ENCODE measurements around the gene RNF41.
"Not testable (repeated sequence)": the region's sequence is repeated elsewhere in the genome, so short reads cannot be mapped to it uniquely, and the experiment has no call there.

The RNF41 gene

DNA sequence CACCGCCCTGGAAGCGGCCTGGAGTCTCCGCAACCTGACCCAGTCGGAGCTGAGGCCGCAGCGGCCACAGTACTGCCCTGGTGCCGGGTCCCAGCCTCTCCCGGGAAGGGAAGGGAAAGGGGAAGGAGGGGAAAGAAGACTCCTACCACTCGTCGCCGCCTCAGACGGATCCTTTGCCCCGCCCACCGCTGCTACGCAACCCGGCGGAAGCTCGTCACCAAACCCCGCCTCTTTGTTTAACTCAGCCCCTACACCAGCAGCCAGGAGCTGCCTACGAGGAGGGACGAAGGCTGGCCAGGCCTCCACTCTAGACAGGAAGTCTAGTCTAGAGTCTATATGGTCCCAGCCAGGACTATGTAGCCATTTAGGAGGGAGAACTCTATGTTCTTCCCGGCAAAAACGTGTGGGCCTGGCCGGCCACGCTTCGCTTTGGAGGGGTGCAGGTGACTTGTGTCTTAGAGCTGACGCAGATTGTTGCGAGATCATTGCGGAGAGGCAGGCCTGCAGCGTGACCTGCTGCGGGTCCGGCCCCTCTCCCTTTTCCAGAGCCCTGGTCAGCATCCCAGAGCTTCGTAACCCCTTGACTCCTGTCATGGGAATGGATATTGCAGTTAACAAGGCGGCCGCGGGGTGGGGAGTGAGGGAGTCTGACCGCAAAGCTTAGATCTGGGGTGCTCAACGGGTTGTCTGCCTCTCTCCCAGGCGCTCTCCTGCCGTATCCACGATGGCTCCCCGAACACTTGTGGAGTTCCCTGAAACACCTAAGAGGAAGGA lies at the start of gene RNF41:
Gene RNF41, minus strand, starts transcription at position 166 of the 774 bp plus-strand sequence. CDS start 7,875 bp downstream, outside the sequence.
- TF ChIP-seq ZFP3 (CRISPR knock-in tag; IDR thresholded peaks at IDR 0.05) (peak; percentile 75), ISL1 (CRISPR knock-in tag; IDR thresholded peaks at IDR 0.05) (no peak), GLIS3 (CRISPR knock-in tag; IDR thresholded peaks at IDR 0.05) (0 out of 2 replicates have a peak, but pooled peaks have one; percentile 17), ZNF70 (CRISPR knock-in tag; IDR thresholded peaks at IDR 0.05) (peak; percentile 95)
- TF ChIP-seq, protein P1, sequence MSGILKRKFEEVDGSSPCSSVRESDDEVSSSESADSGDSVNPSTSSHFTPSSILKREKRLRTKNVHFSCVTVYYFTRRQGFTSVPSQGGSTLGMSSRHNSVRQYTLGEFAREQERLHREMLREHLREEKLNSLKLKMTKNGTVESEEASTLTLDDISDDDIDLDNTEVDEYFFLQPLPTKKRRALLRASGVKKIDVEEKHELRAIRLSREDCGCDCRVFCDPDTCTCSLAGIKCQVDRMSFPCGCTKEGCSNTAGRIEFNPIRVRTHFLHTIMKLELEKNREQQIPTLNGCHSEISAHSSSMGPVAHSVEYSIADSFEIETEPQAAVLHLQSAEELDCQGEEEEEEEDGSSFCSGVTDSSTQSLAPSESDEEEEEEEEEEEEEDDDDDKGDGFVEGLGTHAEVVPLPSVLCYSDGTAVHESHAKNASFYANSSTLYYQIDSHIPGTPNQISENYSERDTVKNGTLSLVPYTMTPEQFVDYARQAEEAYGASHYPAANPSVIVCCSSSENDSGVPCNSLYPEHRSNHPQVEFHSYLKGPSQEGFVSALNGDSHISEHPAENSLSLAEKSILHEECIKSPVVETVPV (CRISPR knock-in tag; IDR thresholded peaks at IDR 0.05): no peak
- ATAC-seq: peak; percentile 81

DNA sequence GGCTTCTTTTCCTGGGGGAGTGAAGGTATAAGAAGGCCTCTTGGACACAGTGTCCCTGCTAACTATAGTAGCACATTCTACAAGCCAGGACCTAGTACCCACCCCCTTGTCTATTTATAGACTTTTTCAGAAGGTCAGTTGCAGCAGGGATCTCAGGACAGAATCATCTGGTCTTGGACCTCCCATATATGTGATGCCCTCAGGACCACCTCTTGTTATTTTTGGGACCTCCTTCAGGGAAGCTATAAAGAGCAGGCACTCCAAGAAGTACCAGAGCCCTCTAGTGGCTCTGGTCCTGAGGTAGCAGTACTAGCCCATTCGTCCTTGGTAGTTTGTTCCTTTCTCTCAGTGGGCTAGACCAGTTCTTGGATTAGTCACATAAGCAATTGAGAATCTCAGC lies 49.3 kb upstream of the RNF41 start:
- TF ChIP-seq, protein P2, sequence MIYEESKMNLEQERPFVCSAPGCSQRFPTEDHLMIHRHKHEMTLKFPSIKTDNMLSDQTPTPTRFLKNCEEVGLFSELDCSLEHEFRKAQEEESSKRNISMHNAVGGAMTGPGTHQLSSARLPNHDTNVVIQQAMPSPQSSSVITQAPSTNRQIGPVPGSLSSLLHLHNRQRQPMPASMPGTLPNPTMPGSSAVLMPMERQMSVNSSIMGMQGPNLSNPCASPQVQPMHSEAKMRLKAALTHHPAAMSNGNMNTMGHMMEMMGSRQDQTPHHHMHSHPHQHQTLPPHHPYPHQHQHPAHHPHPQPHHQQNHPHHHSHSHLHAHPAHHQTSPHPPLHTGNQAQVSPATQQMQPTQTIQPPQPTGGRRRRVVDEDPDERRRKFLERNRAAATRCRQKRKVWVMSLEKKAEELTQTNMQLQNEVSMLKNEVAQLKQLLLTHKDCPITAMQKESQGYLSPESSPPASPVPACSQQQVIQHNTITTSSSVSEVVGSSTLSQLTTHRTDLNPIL (CRISPR knock-in tag; IDR thresholded peaks at IDR 0.05; ENCODE audit: low read depth): no peak
- no peak for TF ChIP-seq ZFP3 (CRISPR knock-in tag; IDR thresholded peaks at IDR 0.05)
- peak; percentile 31 for ATAC-seq

DNA sequence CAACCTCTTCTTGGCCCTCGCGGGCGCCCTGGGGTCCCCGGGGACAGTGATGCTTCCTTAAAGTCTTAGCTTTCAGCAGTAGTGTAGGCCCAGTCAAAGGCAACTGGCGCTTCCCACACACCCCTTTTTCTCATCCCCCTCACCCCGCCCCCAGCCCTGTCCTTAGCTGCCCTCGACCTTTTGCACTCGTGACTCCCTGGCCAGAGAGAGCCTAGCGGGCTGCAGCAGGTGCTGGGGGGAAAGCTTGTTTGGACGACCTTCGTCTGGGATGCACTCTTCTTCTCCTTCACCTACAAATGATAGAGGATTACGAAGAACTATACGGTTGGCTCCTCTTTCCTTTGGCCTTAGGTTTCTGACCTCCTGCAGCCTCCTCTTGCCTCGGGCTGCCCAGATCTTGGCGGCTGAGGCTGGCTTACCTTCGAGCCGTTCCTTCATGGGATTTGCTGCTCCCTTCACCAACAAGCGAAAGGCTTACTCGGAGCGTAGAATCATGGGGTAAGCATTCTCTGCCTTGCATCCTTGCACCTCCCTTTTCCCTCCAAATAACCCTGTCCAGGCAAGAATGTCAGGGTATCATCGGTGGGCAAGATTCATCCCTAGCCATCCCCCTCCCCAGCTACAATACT lies 45.8 kb upstream of the RNF41 start:
- ATAC-seq: no peak; the same call in 1 of the 3 replicates
- TF ChIP-seq, protein P2 (CRISPR knock-in tag; IDR thresholded peaks at IDR 0.05; ENCODE audit: low read depth): no peak
- TF ChIP-seq, protein P1 (CRISPR knock-in tag; IDR thresholded peaks at IDR 0.05): no peak
- no peak for TF ChIP-seq PPARA (CRISPR knock-in tag; IDR thresholded peaks at IDR 0.05; ENCODE audit: borderline replicate concordance)

DNA sequence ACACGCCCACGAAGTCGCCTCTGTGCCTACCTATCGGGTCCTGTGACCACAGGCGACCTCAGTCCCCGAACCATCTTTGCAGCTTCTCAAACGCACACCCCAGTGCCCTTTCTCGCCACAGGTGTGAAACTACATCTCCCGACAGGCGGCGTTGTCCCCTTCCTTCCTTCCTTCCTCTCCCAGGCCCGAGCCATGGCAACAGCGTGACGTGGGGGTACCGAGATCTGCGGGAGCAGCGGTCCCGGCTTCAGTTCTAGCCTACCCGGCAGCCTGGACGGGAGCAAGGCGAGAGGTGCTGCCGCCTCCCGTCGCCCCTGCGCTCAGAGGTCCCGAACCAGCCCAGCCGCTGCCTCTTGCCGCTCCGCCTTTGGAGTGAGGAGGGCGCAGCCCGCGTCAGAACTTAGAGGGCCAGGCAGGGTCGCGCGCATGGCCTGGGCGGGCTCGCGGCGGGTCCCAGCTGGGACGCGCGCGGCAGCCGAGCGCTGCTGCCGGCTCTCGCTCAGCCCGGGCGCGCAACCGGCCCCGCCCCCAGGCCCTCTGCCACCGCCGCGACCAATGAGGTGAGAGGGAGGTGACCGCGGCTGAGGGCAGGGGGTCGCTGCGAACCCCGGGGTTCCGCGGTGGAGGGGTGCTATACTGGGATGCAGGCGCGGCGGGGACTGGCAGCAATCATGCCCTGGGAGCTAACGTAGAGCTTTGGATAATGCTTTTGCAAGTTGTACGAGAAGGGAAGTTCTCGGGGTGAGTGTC lies 45.1 kb upstream of the RNF41 start, which contains the start of gene COQ10A:
Gene COQ10A, plus strand, starts transcription at position 250 of the 750 bp plus-strand sequence. Its CDS starts 177 bp downstream, at position 427.
- TF ChIP-seq OSR1 (CRISPR knock-in tag; IDR thresholded peaks at IDR 0.05) (no peak), CSDC2 (CRISPR knock-in tag; IDR thresholded peaks at IDR 0.05) (no peak), ARNTL (CRISPR knock-in tag; IDR thresholded peaks at IDR 0.05; ENCODE audit: borderline replicate concordance, low read depth) (no peak), RARB (CRISPR knock-in tag; IDR thresholded peaks at IDR 0.05) (no peak), SNAI2 (CRISPR knock-in tag; IDR thresholded peaks at IDR 0.05) (no peak), ZFP3 (CRISPR knock-in tag; IDR thresholded peaks at IDR 0.05) (0 out of 2 replicates have a peak, but pooled peaks have one; percentile 25)
- TF ChIP-seq, protein P2 (CRISPR knock-in tag; IDR thresholded peaks at IDR 0.05; ENCODE audit: low read depth): no peak
- ATAC-seq: peak; percentile 93

DNA sequence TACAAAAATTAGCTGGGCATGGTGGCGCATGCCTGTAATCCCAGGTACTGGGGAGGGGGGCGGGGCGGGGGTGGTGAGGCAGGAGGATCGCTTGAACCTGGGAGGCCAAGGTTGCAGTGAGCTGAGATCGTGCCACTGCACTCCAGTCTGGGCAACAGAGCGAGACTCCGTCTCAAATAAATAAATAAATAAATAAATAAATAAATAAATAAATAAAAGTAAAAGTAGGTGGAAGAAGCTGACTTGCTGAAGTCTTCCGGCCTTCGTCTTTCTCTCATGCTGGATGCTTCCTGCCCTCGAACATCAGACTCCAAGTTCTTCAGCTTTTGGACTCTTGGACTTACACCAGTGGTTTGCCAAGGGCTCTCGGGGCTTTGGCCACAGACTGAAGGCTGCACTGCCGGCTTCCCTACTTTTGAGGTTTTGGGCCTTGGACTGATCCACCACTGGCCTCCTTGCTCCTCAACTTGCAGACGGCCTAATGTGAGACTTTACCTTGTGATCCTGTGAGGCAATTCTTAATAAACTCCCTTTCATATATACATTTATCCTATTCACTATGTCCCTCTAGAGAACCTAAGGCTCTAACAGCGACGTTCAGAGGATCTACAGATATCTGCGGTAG lies 44.5 kb upstream of the RNF41 start:
- not testable (repeated sequence) for ATAC-seq

DNA sequence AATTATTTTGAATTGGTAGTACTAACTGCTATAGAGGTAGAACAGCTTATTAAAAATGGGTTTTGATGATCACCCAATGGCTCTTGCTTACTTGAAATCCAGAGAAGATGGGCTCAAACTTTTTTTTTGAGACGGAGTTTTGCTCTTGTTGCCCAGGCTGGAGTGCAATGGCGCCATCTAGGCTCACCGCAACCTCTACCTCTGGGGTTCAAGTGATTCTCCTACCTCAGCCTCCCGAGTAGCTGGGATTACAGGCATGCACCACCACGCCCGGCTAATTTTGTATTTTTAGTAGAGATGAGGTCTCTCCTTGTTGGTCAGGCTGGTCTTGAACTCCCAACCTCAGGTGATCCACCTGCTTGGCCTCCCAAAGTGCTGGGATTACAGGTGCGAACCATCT lies 41.2 kb upstream of the RNF41 start:
- ATAC-seq: not testable (repeated sequence)
